Subcutaneous abdominal adipose tissue (tissue), 5 donors: ENCODE measurements around the gene CLEC17A.
A peak's percentile ranks its signal among the peaks of the same experiment; 100 is the strongest.
"Not testable (repeated sequence)": the region's sequence is repeated elsewhere in the genome, so short reads cannot be mapped to it uniquely, and the experiment has no call there.

Experiments
- H3K27ac ChIP-seq: one replicate; pipeline ENCODE4 v1.7.0; 2013; ENCODE audit warnings: low read depth, mild to moderate bottlenecking, inconsistent platforms, low read length, moderate library complexity
- H3K27me3 ChIP-seq, 5 donors: one replicate each; pipeline ENCODE4 v1.7.0; 2013; ENCODE audit warnings: low read length in 5 of 5, inconsistent platforms in 1 of 5; ENCODE audit not compliant: control insufficient read depth in 5 of 5, insufficient read depth in 4 of 5
- H3K36me3 ChIP-seq, 5 donors: one replicate each; pipeline ENCODE4 v1.7.0; 2013; ENCODE audit warnings: low read length in 5 of 5; ENCODE audit not compliant: control insufficient read depth in 5 of 5, insufficient read depth in 5 of 5
- H3K4me1 ChIP-seq, 5 donors: one replicate each; pipeline ENCODE4 v1.7.0; 2013; ENCODE audit warnings: low read length in 5 of 5, mild to moderate bottlenecking in 3 of 5, moderate library complexity in 1 of 5; ENCODE audit not compliant: control insufficient read depth in 5 of 5, insufficient read depth in 5 of 5
- H3K4me3 ChIP-seq, 5 donors: one replicate each; pipeline ENCODE4 v1.7.0; 2013; ENCODE audit warnings: low read length in 5 of 5, low read depth in 1 of 5
- H3K9ac ChIP-seq, 5 donors: one replicate each; pipeline ENCODE4 v1.7.0; 2013; ENCODE audit warnings: low read length in 5 of 5, mild to moderate bottlenecking in 4 of 5, moderate library complexity in 3 of 5
- H3K9me3 ChIP-seq, 5 donors: one replicate each; pipeline ENCODE4 v1.7.0; 2013; ENCODE audit warnings: low read length in 5 of 5; ENCODE audit not compliant: control insufficient read depth in 5 of 5
- donor health status: healthy.
- donor health status: healthy.
- donor health status: healthy.
- donor health status: healthy.
- donor health status: healthy.

Gene CLEC17A

GRCh38 chr19:14582894-14583340, at the start of gene CLEC17A:
CLEC17A (plus strand) TSS chr19:14583084; CDS start chr19:14583161, 77 bp downstream.
- Histone ChIP-seq H3K27ac (no peak within 1 kb of the TSS), H3K27me3 (no peaks in the 10 kb centered on the region), H3K4me3 (no peak within 1 kb of the TSS)

GRCh38 chr19:14533450-14533849, 49.4 kb upstream of the CLEC17A start:
- peaks cover 0 to 39% (median 32%) of the 10 kb centered on the region in 5 donors for H3K4me1 ChIP-seq
- H3K9me3 ChIP-seq, result no peaks in the 10 kb centered on the region
- H3K9ac ChIP-seq, result no peak overlapping the region
- no peak overlapping the region for H3K27ac ChIP-seq
- no peaks in the 10 kb centered on the region for H3K27me3 ChIP-seq
- H3K4me3 ChIP-seq, result no peak overlapping the region
- H3K36me3 ChIP-seq, result no peaks in the 10 kb centered on the region

More at GRCh38 chr19:14582894-14583340, at the start of gene CLEC17A:
- Histone ChIP-seq H3K9ac (no peak within 1 kb of the TSS), H3K9me3 (no peaks in the 10 kb centered on the region), H3K36me3 (no peaks in the 10 kb centered on the region), H3K4me1 (no peaks in the 10 kb centered on the region)

GRCh38 chr19:14536926-14537692, 45.8 kb upstream of the CLEC17A start:
- H3K4me1 ChIP-seq, result peaks cover 0 to 11% (median 7%) of the 10 kb centered on the region in 5 donors
- peak overlapping the region in 2 of 5 donors; percentile 18 to 42 for H3K4me3 ChIP-seq
- no peaks in the 10 kb centered on the region for H3K9me3 ChIP-seq
- H3K27me3 ChIP-seq, result no peaks in the 10 kb centered on the region
- no peak overlapping the region for H3K9ac ChIP-seq
- no peak overlapping the region for H3K27ac ChIP-seq
- H3K36me3 ChIP-seq, result peaks cover 0 to 4% (median 3%) of the 10 kb centered on the region in 5 donors

- Histone ChIP-seq H3K9me3 (no peaks in the 10 kb centered on the region), H3K4me3 (no peak overlapping the region), H3K9ac (peak overlapping the region in 1 of 5 donors; percentile 38), H3K27ac (no peak overlapping the region), H3K36me3 (peaks cover 0 to 4% (median 3%) of the 10 kb centered on the region in 5 donors), H3K27me3 (no peaks in the 10 kb centered on the region), H3K4me1 (peaks cover 5 to 29% (median 24%) of the 10 kb centered on the region in 5 donors)
Observed at GRCh38 chr19:14540741-14541525, 42.0 kb upstream of the CLEC17A start.

GRCh38 chr19:14541979-14542378, 40.9 kb upstream of the CLEC17A start:
- H3K4me1 ChIP-seq, result peaks cover 5 to 29% (median 23%) of the 10 kb centered on the region in 5 donors
- not testable (repeated sequence) for H3K9me3 ChIP-seq, H3K4me3 ChIP-seq, H3K27ac ChIP-seq, H3K9ac ChIP-seq, H3K27me3 ChIP-seq, H3K36me3 ChIP-seq

- H3K9me3 ChIP-seq, result no peaks in the 10 kb centered on the region
- H3K36me3 ChIP-seq, result peaks cover 0 to 4% (median 3%) of the 10 kb centered on the region in 5 donors
- peak overlapping the region in 1 of 5 donors; percentile 44 for H3K4me3 ChIP-seq
- peaks cover 5 to 25% (median 21%) of the 10 kb centered on the region in 5 donors for H3K4me1 ChIP-seq
- H3K27ac ChIP-seq, result no peak overlapping the region
- no peak overlapping the region for H3K9ac ChIP-seq
- H3K27me3 ChIP-seq, result no peaks in the 10 kb centered on the region
Observed at GRCh38 chr19:14542711-14543328, 40.1 kb upstream of the CLEC17A start.

- H3K4me1 ChIP-seq, result peaks cover 5 to 25% (median 21%) of the 10 kb centered on the region in 5 donors
- H3K9me3 ChIP-seq, result no peaks in the 10 kb centered on the region
- no peak overlapping the region for H3K9ac ChIP-seq
- peaks cover 0 to 8% (median 3%) of the 10 kb centered on the region in 5 donors for H3K36me3 ChIP-seq
- no peak overlapping the region for H3K4me3 ChIP-seq
- H3K27me3 ChIP-seq, result no peaks in the 10 kb centered on the region
- no peak overlapping the region for H3K27ac ChIP-seq
Observed at GRCh38 chr19:14544047-14544446, 38.8 kb upstream of the CLEC17A start.

- no peaks in the 10 kb centered on the region for H3K9me3 ChIP-seq
- peak overlapping the region; percentile 41 for H3K27ac ChIP-seq
- peak overlapping the region in 1 of 5 donors; percentile 15 for H3K4me3 ChIP-seq
Observed at GRCh38 chr19:14544977-14545715, 37.7 kb upstream of the CLEC17A start.

GRCh38 chr19:14545716-14546082, 37.2 kb upstream of the CLEC17A start:
- Histone ChIP-seq H3K4me1 (peaks cover 5 to 33% (median 23%) of the 10 kb centered on the region in 5 donors), H3K36me3 (peaks cover 0 to 6% (median 4%) of the 10 kb centered on the region in 5 donors), H3K27me3 (no peaks in the 10 kb centered on the region), H3K4me3 (peak overlapping the region in 1 of 5 donors; percentile 15), H3K27ac (peak overlapping the region; percentile 41), H3K9me3 (no peaks in the 10 kb centered on the region), H3K9ac (no peak overlapping the region)

More at GRCh38 chr19:14544977-14545715, 37.7 kb upstream of the CLEC17A start:
- peaks cover 5 to 28% (median 23%) of the 10 kb centered on the region in 5 donors for H3K4me1 ChIP-seq
- H3K27me3 ChIP-seq, result no peaks in the 10 kb centered on the region
- peaks cover 0 to 4% (median 3%) of the 10 kb centered on the region in 5 donors for H3K36me3 ChIP-seq
- peak overlapping the region in 1 of 5 donors; percentile 50 for H3K9ac ChIP-seq
